ENCODE data around the gene SLC33A1.
A peak's percentile ranks its signal among the peaks of the same experiment; 100 is the strongest.

The SLC33A1 gene

DNA sequence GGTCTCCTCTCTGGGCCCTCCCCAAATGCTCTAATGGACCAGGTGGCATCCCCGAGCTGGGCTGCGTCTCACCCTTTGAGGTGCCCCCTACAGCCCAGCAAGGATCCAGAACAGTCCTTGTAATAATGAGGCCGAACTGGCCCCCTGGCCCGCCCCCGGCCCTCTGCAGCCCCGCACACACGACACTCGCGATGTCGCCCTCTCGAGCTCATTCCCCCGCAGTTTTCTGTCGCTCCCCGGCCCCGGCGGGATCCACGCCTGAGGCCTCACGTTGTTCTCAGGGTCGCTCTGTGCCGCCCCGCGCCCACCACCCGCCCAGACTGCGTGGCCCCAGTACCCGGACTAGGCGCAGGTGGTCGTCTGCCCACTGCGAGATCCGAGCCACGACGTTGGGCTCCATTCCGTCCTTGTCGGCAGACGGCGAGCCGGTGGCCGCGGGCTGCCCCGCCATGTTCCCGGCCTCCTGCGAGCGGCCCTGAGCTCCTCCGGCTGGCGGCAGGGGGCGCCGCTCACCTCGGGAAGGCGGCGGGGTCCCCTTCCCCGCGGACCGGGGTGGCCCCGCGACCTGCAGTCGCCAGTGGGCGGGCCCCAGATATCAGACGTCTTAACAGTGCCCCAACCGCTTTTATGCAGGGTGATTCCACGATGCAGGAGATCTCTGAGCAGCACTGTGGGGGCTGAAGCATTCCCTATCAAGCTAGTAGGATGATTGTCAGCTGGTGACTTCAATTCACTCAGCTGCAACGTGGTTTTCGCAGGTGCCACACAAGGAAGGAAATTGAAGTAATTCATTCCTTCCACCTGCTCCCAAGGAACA lies 48.2 kb downstream of the SLC33A1 start, which contains the start of gene C3orf33:
C3orf33 (minus strand) TSS at position 477 of the 817 bp plus-strand sequence; CDS start at position 451, 26 bp downstream.
- in situ Hi-C loops (cut with MboI; ENCODE audit: low pct_unique_long_range_greater_than_20kb, low sequenced_read_pairs) = no loop called here
- DNase-seq = peak; percentile 82

DNA sequence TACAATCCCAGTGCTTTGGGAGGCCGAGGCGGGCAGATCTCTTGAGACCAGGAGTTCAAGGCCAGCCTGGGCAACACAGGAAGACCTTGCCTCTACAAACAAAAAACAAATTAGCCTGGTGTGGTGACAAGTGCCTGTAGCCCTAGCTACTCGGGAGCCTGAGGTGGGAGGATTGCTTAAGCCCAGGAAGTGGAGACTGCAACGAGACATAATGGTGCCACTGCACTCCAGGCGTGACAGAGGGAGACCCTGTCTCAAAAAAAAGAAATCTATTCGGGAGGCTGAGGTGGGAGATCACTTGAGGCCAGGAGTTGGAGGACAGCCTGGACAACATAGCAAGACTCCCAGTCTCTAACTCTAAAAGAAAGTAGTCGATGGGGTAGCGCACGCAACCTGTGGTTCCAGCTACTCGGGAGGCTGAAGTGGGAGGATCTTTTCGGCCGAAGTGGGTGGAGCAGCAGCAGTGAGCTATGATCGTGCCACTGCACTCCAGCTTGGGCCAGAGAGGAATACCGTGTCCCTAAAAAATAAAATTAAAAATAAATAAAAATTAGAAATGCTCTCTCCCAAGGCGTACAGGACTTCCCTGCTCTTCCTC lies 48.9 kb downstream of the SLC33A1 start:
- in situ Hi-C loops (cut with MboI; ENCODE audit: low pct_unique_long_range_greater_than_20kb, low sequenced_read_pairs) = no loop called here
- DNase-seq = peak; percentile 58

DNA sequence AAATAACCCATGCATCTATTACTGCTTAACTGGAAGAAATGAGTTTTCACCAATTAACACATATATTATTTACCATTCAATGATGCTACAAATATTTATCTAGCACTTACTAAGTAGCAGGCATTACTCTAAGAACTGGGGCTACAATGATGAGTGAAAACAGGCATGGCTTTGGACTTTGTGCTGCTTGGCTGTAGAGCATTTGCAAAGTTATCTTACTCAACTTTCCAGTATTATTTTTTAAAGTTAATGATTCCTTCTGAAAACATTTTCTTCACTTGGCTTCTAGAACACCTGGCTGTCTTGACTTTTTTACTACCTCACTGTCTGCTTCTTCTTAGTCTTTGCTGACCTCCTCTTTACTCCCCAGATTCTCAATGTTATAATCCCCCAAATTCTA lies 49.9 kb downstream of the SLC33A1 start:
- in situ Hi-C loops (cut with MboI; ENCODE audit: low pct_unique_long_range_greater_than_20kb, low sequenced_read_pairs) = no loop called here
- DNase-seq = no peak

DNA sequence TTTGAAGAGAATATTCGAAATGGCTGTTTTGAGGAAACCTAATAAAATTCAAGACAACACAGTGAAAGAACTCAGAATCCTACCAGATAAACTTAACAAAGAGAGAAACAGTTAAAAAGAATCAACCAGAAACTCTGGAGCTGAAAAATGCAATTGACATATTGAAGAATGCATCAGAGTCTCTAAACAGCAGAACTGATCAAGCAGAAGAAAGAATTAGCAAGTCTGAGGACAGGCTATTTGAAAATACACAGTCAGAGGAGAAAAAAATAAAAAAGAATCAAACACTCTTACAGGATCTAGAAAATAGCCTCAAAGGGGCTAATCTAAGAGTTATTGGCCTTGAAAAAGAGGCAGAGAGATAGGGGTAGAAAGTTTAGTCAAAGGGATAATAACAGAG lies 61.7 kb downstream of the SLC33A1 start:
- no peak for DNase-seq
- in situ Hi-C loops (cut with MboI; ENCODE audit: low pct_unique_long_range_greater_than_20kb, low sequenced_read_pairs) = no loop called here

DNA sequence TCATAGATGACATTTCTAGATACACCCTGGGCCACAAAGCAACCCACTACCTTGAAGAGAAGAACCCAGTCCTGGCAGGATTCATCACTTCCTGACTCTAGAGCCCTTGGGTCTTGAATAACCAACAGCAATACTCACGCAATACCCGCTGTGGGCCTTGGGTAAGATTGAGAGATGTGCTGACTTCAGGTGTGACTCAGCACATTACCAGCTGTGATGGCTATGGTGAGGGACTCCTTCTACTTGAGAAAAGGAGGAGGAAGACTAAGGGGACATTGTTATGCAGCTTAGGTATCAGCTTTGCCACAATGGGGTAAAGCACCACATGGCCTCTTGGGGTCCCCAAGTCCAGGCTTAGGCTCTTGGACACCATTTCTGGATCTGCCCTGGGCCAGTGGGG lies 63.0 kb downstream of the SLC33A1 start:
- no peak for DNase-seq
- in situ Hi-C loops (cut with MboI; ENCODE audit: low pct_unique_long_range_greater_than_20kb, low sequenced_read_pairs) = no loop called here

DNA sequence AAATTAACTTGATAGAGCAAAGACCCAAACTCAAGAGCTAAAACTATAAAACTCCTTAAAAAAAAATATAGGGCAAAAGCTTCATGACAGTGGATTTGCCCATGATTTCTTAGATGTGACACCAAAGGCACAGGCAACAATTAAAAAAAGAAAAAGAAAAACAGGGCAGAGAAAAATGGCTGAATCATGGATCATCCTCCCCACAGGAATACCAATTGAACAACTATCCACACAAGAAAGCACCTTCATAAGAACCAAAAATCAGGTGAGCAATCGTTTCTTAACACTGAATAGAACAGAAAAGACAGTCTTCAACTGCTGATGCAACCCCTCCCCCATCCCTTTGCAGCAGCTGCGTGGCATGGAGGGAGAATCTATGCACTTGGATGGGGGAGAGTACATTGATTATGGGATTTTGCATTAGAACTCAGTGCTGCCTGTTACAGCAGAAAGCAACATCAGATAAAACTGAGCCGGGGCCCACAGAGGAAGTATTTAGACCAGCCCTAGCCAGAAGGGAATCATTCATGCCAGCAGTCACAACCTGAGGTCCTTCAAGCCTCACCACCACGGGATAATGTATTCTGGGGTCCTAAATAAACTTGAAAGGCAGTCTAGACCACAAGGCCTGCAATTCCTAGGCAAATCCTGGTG lies 63.8 kb downstream of the SLC33A1 start:
- peak; percentile 13 for DNase-seq
- in situ Hi-C loops (cut with MboI; ENCODE audit: low pct_unique_long_range_greater_than_20kb, low sequenced_read_pairs) = no loop called here

DNA sequence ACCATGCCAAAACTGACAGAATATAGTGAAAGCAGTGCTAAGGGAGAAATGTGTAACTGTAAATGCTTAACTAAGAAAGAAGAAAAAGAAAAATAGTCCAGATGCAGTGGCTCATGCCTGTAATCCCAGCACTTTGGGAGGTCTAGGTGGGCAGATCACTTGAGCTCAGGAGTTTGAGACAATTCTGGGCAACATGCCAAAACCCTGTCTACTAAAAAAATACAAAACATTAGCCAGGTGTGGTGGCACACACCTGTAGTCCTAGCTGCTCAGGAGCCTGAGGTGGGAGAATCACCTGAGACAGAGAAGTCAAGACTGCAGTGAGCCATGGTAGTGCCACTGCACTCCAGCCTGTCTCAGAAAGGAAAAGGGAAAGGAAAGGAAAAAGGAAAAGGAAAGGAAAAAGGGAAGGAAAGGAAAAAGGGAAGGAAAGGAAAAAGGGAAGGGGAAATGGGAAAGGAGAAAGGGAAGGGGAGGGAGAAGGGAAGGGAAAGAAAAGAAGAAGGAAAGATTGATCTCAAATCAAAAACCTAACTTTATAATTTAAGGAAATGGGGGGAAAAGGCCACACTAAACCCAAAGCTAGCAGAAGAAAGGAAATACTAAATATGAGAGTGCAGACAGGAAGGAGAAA lies 68.4 kb downstream of the SLC33A1 start:
- in situ Hi-C loops (cut with MboI; ENCODE audit: low pct_unique_long_range_greater_than_20kb, low sequenced_read_pairs) = no loop called here
- DNase-seq = no peak

DNA sequence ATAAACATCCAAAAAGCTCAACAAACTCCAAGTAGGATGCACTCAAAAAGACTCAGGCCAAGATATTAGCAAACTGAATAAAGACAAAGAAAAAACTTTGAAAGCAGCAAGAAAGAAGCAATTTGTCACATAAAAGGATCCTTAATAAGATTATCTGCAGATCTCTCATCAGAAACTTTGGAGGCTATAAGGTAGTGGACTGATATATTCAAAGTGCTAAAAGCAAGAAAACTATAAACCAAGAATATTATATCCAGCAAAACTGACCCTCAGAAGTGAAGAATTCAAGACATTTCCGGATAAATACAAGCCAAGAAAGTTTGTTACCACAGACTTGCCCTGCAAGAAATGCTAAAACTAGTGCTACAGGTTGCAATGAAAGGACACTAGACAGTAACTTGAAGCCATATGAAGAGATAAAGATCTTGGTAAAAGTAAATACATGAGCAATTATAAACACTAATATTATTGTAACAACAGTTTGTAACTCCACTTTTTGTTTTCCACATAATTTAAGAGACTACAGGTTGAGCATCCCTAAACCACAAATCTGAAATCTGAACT lies 71.8 kb downstream of the SLC33A1 start:
- no peak for DNase-seq
- in situ Hi-C loops (cut with MboI; ENCODE audit: low pct_unique_long_range_greater_than_20kb, low sequenced_read_pairs) = no loop called here

DNA sequence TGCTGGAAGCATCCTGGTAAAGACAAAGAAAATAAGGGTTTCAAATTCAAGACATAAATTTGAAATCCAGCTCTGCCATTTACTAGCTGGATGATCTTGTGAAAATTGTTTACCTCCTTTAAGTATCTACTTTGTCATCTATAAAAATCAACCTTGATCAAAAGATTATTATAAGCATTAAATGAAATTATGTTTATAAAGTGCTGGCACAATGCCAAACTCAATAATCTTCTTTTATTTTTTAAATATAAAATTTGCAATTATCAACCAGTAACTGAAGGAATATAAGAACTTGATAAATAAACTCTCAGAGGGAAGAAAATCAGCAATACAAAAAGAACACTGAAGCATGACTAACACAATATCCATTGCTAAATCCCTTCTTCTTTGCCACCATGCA lies 73.9 kb downstream of the SLC33A1 start:
- DNase-seq = no peak
- in situ Hi-C loops (cut with MboI; ENCODE audit: low pct_unique_long_range_greater_than_20kb, low sequenced_read_pairs) = no loop called here

DNA sequence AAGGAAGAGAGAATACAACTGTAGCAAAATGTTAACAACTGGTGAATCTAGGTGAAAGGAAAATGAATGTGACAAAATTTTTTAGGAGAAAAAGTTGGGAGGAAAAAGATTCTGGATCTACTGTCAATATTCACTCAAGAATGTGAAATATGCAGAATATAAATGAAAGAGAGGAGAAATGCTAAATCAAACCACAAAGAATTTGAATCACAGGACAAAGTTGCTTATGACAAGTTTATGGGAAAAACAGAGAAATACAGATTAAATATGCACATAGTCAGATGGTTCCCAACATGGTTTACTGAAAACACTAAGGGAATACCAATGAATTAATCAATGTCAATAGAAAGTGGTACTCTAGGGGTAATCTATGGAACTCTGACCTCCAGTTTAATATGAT lies 75.8 kb downstream of the SLC33A1 start:
- in situ Hi-C loops (cut with MboI; ENCODE audit: low pct_unique_long_range_greater_than_20kb, low sequenced_read_pairs) = no loop called here
- DNase-seq = no peak

DNA sequence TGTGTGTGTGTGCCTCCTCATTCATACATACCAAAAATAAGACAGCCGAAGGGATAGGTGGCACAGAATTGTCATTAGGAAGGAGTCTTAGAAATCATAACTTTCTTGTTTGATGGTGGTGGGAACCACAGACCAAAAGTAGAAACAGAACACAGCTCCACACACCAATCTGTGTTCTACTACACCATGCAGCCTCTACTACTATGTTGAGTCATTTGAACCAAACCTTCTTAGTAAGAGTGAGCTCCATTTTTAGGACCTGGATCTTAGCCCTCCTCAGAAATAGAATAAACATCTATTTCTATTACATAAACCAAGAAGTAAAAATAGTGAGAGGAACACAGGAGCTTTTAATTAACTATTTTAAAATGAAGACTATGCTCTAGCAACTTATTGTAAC lies 81.4 kb downstream of the SLC33A1 start:
- no peak for DNase-seq
- in situ Hi-C loops (cut with MboI; ENCODE audit: low pct_unique_long_range_greater_than_20kb, low sequenced_read_pairs) = no loop called here

DNA sequence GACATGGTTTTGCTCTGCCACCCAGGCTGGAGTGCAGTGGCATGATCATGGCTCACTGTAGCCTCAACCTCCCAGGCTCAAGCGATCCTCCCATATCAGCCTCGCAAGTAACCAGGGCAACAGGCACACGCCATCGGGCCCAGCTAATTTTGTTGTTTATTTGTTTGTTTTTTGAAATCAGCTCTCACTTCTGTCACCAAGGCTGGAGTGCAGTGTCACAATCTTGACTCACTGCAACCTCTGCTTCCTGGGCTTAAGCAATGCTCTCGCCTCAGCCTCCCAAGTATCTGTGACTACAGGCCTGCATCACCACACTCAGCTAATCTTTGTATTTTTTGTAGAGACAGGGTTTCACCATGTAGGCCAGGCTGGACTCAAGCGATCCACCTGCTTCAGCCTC lies 83.1 kb downstream of the SLC33A1 start:
- in situ Hi-C loops (cut with MboI; ENCODE audit: low pct_unique_long_range_greater_than_20kb, low sequenced_read_pairs) = no loop called here
- no peak for DNase-seq
